PFSK-1 (cell line): ENCODE results near the gene DCTN3.

Source experiments
- FOXP2 ChIP-seq: optimal IDR thresholded peaks from 2 replicates; pipeline ENCODE3; 2011; ENCODE audit warnings: borderline replicate concordance, control low read depth, inconsistent platforms; ENCODE audit not compliant: insufficient read depth; ENCODE audit errors: extremely low read length, extremely low read depth
- POLR2AphosphoS5 ChIP-seq: IDR thresholded peaks from 2 replicates; pipeline ENCODE4 v1.6.1; 2012; ENCODE audit warnings: low read depth, mild to moderate bottlenecking, control low read depth, low read length, moderate library complexity
- REST ChIP-seq, 2 experiments: IDR thresholded peaks; 2 replicates each; pipeline versions ENCODE4 v1.6.1 to v1.8.0; 2011 to 2012; ENCODE audit warnings: low read depth in 2 of 2, low read length in 2 of 2, control low read depth in 1 of 2, inconsistent platforms in 1 of 2, mild to moderate bottlenecking in 1 of 2, moderate library complexity in 1 of 2; ENCODE audit not compliant: insufficient read depth in 1 of 2
- SIN3A ChIP-seq: IDR thresholded peaks from 2 replicates; pipeline ENCODE4 v1.6.1; 2012; ENCODE audit warnings: mild to moderate bottlenecking, low read length, moderate library complexity, borderline replicate concordance; ENCODE audit not compliant: insufficient read depth
- TAF1 ChIP-seq: IDR thresholded peaks from 2 replicates; pipeline ENCODE4 v1.6.1; 2012; ENCODE audit warnings: low read length, control low read depth, borderline replicate concordance; ENCODE audit not compliant: insufficient read depth

GRCh38 chr9:34636791-34637355 lies 16.6 kb upstream of the DCTN3 start:
- TF ChIP-seq POLR2AphosphoS5 (no peak), SIN3A (no peak), REST (IDR thresholded peaks at IDR 0.05; ENCODE audit: insufficient read depth in 1 of 2, low read depth in 2 of 2, low read length in 2 of 2) (no peak), TAF1 (no peak), FOXP2 (no peak)
